Motor neuron (in vitro differentiated cells): ENCODE results near the gene ITSN2. TPM values are rescaled to one million over a fixed set of nuclear protein-coding genes. Genes with fewer than 3 reads are reported as not detected.

Experiments
- ATAC-seq, 8 experiments: fragments of 200-7000 bp; cut with Tn5 transposase; replicated peaks in 6 of 8; 2 replicates each; pipeline ENCODE4 v1.8.0; 2021; ENCODE audit warnings: mild to moderate bottlenecking in 8 of 8, moderate library complexity in 8 of 8
- H3K27ac ChIP-seq, 2 donors: fragments of 250-450 bp; sonication (Bioruptor Pico); 2 replicates each; pipeline ENCODE4 v1.9.0; 2021; ENCODE audit warnings: antibody characterized with exemption in 2 of 2, mild to moderate bottlenecking in 2 of 2, moderate library complexity in 1 of 2
- H3K4me1 ChIP-seq, 2 donors: fragments of 250-450 bp; sonication (Bioruptor Pico); replicated peaks in 1 of 2; 2 replicates each; pipeline ENCODE4 v1.6.1; 2021; ENCODE audit warnings: antibody characterized with exemption in 2 of 2, mild to moderate bottlenecking in 2 of 2, moderate library complexity in 1 of 2
- H3K4me3 ChIP-seq, 5 donors: fragments of 250-450 bp; sonication (Bioruptor Pico); 2 replicates each; pipeline ENCODE4 v1.9.0; 2021; ENCODE audit warnings: antibody characterized with exemption in 5 of 5, mild to moderate bottlenecking in 5 of 5, moderate library complexity in 4 of 5
- WGBS, 10 experiments: fragments of 450-650 bp; shearing (Covaris generic); methylation state at CpG; one replicate each; pipeline ENCODE4 v1.0.0; 2022; 5-methylcytosine and 5-hydroxymethylcytosine counted together
- in situ Hi-C, 9 experiments: fragments of 400-800 bp; cut with MboI; loops; one replicate each; pipeline ENCODE4 v1.15.0; 2021; ENCODE audit warnings: low sequenced_read_pairs in 9 of 9, low pct_unique_long_range_greater_than_20kb in 2 of 9; ENCODE audit not compliant: unreplicated experiment in 9 of 9
- total RNA-seq, 8 experiments: library from RNA; unstranded; fragments of 300-600 nt; gene quantifications; 2 replicates each; pipeline versions ENCODE4 v1.2.3 to v1.2.4, GENCODE V29; 2022

The ITSN2 gene
- total RNA-seq, 8 experiments from 2014 or later: 5.1 to 41.5 (median 14.3) TPM

- peak in 2 of 8 experiments; percentile 32 to 57 for ATAC-seq
- no peak overlapping the region for H3K27ac ChIP-seq
- no peak overlapping the region for H3K4me3 ChIP-seq
- H3K4me1 ChIP-seq: no peaks in the 10 kb centered on the region
- in situ Hi-C loops: no loop called here
- 80 to 92% (median 83%) methylated on average over 1 to 5 of the region's 5 CpGs; no CpG with 5 or more reads in 5 of the 10 experiments for WGBS, 10 experiments
Measured at GRCh38 chr2:24169023-24169422, 191.3 kb downstream of the ITSN2 start.

DNA sequence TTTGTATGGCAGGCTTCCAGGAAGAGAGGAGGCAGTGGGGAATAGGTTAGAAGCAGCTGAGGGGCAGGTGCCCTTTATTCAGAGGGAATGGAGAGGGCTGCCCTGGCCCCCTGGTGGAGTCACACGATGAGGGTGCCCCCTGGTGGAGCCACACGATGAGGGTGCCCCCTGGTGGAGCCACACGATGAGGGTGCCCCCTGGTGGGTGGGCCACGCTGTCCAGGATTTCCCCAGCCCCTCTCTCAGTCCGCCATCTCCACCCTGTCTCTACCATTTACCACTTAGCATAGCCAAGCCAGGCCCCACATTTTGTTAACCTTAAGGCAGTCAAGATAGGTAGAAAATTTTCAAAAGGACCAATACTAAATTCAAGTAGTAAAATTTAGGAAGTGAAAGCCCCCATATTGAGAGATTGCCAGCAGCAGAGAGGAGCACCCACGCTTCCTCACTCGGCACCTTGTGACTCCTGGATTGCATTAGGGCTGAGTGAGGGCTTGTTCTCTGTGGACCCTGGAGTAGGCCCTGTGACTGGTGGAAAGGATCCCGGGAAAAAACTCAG is 195.8 kb downstream of the ITSN2 start:
- ATAC-seq: peak in 3 of 8 experiments; percentile 59 to 89 (median 74)
- no peaks in the 10 kb centered on the region for H3K4me1 ChIP-seq
- H3K4me3 ChIP-seq: no peak overlapping the region
- in situ Hi-C loops: no loop called here
- H3K27ac ChIP-seq: no peak overlapping the region
- 33 to 100% (median 96%) methylated on average over 1 to 3 of the region's 8 CpGs; no CpG with 5 or more reads in 1 of the 10 experiments for WGBS, 10 experiments

DNA sequence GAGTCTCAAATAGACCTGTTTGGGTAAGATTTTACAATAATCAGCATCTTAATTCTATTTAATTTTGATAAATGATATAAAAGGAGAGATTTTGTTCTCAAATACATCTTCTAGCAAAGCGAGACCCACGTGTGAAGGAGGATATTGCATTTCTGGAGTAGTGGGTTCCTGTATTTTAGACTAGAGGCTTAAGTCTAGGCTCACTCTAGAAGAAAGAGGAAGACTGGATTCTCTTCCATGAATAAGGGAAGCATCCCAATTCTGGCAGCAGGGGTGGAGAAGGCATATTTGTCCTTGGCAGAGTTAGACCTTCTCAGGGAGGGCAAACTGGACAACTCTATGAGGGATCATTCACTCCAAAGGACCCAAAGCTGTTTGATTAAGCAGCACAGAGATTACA is 196.7 kb downstream of the ITSN2 start:
- Histone ChIP-seq H3K27ac (no peak overlapping the region), H3K4me3 (no peak overlapping the region), H3K4me1 (no peaks in the 10 kb centered on the region)
- WGBS, 10 experiments: 0 to 100% (median 48%) methylated on average over 1 to 2 of the region's 2 CpGs; no CpG with 5 or more reads in 4 of the 10 experiments
- no peak for ATAC-seq
- in situ Hi-C loops: no loop called here

DNA sequence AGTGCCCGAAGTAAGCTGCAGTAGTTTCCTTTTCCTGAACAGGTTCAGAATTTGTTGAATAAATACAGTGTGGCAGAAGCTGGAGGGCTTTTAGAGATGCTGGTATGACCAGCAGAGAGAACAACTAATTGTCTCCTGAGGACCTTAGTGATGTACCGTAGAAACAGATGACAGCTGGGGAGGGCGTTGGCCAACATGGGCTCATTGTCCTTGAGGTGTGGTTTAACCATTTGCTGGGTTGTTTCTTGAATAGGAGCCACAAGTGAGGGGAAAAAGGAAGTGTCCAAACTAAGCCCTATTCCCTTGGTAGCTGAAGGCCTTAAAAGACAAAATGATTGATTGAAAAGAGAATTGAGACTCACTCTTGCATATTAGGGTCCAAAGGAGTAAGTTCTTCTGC is 197.2 kb downstream of the ITSN2 start:
- WGBS, 10 experiments: 77 to 100% (median 96%) methylated on average over 1 to 2 of the region's 3 CpGs; no CpG with 5 or more reads in 4 of the 10 experiments
- in situ Hi-C loops: no loop called here
- Histone ChIP-seq H3K4me3 (no peak overlapping the region), H3K27ac (no peak overlapping the region), H3K4me1 (no peaks in the 10 kb centered on the region)
- ATAC-seq: no peak

DNA sequence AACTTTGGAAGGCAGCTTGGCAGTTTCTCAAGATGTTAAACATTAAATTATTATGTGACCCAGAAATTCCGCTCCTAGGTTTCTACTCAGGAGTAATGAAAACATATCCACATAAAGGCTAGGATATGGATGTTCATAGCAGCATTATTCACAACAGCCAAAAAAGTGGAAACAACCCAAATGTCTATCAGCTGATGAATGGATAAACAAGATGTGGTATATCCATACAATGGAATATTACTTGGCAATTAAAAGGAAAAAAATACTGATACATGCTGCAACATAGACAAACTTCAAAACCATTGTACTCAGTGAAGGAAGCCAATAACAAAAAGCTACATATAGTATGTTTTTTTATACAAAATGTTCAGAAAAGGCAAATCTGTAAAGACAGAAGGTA is 197.8 kb downstream of the ITSN2 start:
- Histone ChIP-seq H3K4me3 (no peak overlapping the region), H3K27ac (no peak overlapping the region), H3K4me1 (no peaks in the 10 kb centered on the region)
- in situ Hi-C loops: no loop called here
- ATAC-seq: no peak
- 83 to 100% (median 100%) methylated on average over 1 of the region's 1 CpG; no CpG with 5 or more reads in 3 of the 10 experiments for WGBS, 10 experiments

GRCh38 chr2:24160761-24161160 is 199.6 kb downstream of the ITSN2 start:
- in situ Hi-C loops: no loop called here
- Histone ChIP-seq H3K4me3 (no peak overlapping the region), H3K4me1 (no peaks in the 10 kb centered on the region), H3K27ac (no peak overlapping the region)
- no peak for ATAC-seq

DNA sequence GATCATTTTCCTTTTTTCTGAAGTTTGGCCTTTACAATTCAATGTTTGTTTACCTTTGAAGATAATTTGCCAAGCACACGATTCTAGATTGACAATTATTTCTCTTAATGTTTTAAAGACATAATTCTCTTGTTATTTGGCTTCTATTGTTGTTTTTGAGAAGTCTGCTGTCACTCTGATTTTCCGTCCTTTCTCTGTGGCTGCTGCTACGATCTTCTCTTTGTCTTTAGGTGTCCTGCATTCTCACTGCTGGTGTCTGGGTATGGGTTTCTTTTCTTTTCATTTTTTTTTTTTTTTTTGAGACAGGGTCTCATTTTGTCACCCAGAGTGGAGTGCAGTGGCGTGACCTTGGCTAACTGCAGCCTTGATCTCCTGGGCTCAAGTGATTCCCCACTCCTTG is 200.6 kb downstream of the ITSN2 start:
- no peak overlapping the region for H3K4me3 ChIP-seq
- WGBS, 10 experiments: 54 to 98% (median 88%) methylated on average over 3 to 4 of the region's 4 CpGs
- H3K27ac ChIP-seq: no peak overlapping the region
- in situ Hi-C loops: no loop called here
- H3K4me1 ChIP-seq: no peaks in the 10 kb centered on the region
- no peak for ATAC-seq

DNA sequence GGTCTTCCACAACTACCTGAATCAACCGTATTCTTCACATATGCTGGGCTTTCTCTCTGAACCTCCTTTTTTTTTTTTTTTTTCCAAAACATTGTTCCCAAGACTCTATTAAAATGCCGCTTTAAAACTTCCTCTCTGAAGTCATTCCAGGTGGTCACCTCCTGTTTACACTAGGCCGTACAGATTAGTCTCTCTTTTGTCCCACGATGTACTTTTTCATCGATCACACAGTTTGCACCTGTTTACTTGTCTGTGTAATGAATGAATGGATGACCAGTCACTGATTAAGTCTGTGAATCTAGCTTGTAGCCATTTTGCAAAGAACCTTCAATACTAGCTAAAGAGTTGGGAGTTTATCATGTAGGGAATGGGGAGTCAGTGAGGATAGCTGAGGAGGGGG is 202.2 kb downstream of the ITSN2 start:
- Histone ChIP-seq H3K4me3 (no peak overlapping the region), H3K27ac (no peak overlapping the region), H3K4me1 (no peaks in the 10 kb centered on the region)
- no peak for ATAC-seq
- whole genome bisulfite sequencing, 10 experiments: 78 to 100% (median 93%) methylated on average over 1 to 5 of the region's 5 CpGs
- in situ Hi-C loops: no loop called here

DNA sequence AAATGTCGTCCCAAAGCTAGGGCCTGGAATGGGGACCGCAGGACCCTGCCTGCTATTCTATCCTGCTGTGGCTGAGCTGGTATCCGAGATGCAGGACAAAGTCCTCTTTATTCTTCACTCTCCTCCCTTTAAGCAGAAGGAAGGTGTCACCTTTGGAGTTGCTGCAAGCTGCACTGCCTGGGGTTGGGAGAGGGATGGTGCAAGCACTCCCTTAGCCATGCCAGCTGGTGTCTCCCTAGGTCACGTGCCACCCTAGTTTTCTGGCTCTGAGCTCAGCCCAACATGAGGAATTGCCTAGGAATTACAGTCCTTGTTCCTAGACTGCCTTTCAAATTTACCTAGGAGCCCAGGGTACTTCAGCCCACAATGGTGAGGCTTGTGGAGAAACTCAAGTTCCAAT is 206.9 kb downstream of the ITSN2 start:
- 80 to 100% (median 96%) methylated on average over 1 to 4 of the region's 4 CpGs; no CpG with 5 or more reads in 3 of the 10 experiments for WGBS, 10 experiments
- no peak overlapping the region for H3K4me3 ChIP-seq
- H3K27ac ChIP-seq: no peak overlapping the region
- no peak for ATAC-seq
- no peaks in the 10 kb centered on the region for H3K4me1 ChIP-seq
- in situ Hi-C loops: no loop called here

Other genes with a start within 250 kb of the ITSN2 start
- 1 to 10 TPM in 7 of 8 experiments, under 1 TPM in 1; 1.00 to 3.8 (median 2.0) TPM for gene PFN4, start 237.2 kb downstream of the ITSN2 start, total RNA-seq
- gene FAM228B, start 237.1 kb downstream of the ITSN2 start, total RNA-seq: 10 to 100 TPM in 6 of 8 experiments, 1 to 10 TPM in 2; 5.7 to 50.3 (median 31.5) TPM
- 1 to 10 TPM in 3 of 8 experiments, under 1 TPM in 4, not detected in 1; 0.15 to 1.6 (median 0.98) TPM for gene FAM228A, start 185.5 kb downstream of the ITSN2 start, total RNA-seq
- 10 to 100 TPM; 18.7 to 65.8 (median 22.0) TPM for gene NCOA1, start 130.7 kb upstream of the ITSN2 start, total RNA-seq